ENCODE measurements around the gene STMP1. TPM values are rescaled to one million over a fixed set of nuclear protein-coding genes. Genes with fewer than 3 reads are reported as not detected.

STMP1 gene
- total RNA-seq, 2 donors from 2014 or later = 11.9 to 13.4 TPM

DNA sequence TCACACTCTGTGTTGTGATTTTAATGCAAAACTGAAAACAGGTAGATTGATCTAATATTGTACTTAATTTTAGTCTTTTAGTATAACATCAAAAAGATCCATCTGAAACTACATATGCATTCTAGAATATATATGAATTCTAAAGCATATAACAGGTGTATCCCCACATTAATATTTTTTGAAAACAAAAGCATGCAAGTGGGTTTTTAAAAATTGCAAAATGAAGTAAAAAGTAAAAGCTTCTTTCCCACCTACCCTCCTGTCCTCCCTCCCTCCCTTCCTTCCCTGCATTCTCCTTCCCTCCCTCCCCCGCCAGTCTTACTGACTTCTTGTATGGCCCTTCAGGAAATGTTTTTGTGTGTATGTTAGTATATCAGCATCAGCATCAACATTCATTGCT, 14.6 kb upstream of the STMP1 start:
- TF ChIP-seq, protein P1, sequence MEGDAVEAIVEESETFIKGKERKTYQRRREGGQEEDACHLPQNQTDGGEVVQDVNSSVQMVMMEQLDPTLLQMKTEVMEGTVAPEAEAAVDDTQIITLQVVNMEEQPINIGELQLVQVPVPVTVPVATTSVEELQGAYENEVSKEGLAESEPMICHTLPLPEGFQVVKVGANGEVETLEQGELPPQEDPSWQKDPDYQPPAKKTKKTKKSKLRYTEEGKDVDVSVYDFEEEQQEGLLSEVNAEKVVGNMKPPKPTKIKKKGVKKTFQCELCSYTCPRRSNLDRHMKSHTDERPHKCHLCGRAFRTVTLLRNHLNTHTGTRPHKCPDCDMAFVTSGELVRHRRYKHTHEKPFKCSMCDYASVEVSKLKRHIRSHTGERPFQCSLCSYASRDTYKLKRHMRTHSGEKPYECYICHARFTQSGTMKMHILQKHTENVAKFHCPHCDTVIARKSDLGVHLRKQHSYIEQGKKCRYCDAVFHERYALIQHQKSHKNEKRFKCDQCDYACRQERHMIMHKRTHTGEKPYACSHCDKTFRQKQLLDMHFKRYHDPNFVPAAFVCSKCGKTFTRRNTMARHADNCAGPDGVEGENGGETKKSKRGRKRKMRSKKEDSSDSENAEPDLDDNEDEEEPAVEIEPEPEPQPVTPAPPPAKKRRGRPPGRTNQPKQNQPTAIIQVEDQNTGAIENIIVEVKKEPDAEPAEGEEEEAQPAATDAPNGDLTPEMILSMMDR (IDR thresholded peaks at IDR 0.05) = no peak
- Histone ChIP-seq H3K27me3 (no peaks in the 10 kb centered on the region), H3K27ac (no peak overlapping the region), H3K4me1 (no peaks in the 10 kb centered on the region), H3K36me3 (peaks cover 29% of the 10 kb centered on the region), H3K4me3 (no peak overlapping the region), H3K9me3 (no peaks in the 10 kb centered on the region)
- no peak for DNase-seq (ENCODE audit: low spot score)

DNA sequence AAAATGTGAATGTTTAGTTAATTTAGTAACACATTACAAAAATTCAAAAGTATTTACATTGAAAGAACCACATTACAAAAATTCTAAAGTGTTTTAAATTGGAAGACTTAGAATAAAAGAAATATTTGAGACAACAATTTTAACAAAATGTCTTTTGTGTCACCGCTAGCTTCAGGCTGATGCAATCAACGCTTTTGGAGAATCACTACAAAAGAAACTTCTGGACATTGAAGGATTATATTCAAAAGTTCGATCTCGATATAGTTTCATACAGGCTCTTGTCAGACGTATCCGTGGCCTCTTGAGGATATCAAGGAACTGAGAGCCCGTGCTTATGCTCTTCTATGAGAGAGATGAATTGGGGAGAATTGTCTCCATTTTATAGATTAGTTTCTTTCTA, 14.1 kb upstream of the STMP1 start:
- DNase-seq (ENCODE audit: low spot score) = no peak
- Histone ChIP-seq H3K27ac (no peak overlapping the region), H3K27me3 (no peaks in the 10 kb centered on the region), H3K4me1 (no peaks in the 10 kb centered on the region), H3K36me3 (peaks cover 25% of the 10 kb centered on the region), H3K4me3 (no peak overlapping the region), H3K9me3 (no peaks in the 10 kb centered on the region)
- TF ChIP-seq, protein P1 (IDR thresholded peaks at IDR 0.05) = no peak

DNA sequence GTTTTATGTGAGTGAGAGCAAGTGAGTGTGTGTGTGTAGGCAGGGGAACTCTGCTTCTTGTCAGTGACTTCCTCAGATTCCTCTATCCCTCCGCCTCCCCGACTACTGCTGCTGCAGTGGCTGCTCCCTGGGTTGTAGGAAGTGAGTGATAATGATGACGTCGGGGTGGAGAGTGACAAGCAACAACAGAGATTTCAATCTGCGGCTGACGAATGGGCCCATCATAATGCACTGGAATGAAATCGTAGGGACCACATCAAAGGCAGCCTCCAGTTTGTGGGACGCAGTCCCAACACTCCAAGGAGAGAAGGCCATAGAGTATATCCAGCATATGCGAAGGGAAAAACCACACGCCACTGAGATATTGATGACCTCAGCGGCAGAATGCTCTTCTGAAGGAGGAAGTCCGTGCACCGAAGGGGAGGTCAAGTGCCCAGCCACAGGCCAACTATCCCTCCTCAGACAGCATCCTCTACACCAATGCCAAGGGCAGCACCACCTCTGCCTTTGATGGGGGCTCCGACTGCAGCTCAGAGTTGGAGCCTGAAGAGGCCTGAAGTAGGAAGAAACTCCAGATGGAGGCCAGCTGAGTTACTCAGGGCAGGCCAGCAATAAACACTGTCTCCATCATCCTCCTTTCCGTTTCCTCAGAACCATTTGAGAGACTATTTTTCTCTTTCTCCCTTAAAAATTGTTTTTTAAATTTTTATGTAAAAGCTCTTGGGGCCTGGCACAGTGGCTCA, 11.3 kb upstream of the STMP1 start:
- Histone ChIP-seq H3K27ac (no peak overlapping the region), H3K4me1 (no peaks in the 10 kb centered on the region), H3K9me3 (no peaks in the 10 kb centered on the region), H3K27me3 (no peaks in the 10 kb centered on the region), H3K4me3 (no peak overlapping the region), H3K36me3 (peaks cover 9% of the 10 kb centered on the region)
- DNase-seq (ENCODE audit: low spot score) = no peak
- TF ChIP-seq, protein P1 (IDR thresholded peaks at IDR 0.05) = no peak

DNA sequence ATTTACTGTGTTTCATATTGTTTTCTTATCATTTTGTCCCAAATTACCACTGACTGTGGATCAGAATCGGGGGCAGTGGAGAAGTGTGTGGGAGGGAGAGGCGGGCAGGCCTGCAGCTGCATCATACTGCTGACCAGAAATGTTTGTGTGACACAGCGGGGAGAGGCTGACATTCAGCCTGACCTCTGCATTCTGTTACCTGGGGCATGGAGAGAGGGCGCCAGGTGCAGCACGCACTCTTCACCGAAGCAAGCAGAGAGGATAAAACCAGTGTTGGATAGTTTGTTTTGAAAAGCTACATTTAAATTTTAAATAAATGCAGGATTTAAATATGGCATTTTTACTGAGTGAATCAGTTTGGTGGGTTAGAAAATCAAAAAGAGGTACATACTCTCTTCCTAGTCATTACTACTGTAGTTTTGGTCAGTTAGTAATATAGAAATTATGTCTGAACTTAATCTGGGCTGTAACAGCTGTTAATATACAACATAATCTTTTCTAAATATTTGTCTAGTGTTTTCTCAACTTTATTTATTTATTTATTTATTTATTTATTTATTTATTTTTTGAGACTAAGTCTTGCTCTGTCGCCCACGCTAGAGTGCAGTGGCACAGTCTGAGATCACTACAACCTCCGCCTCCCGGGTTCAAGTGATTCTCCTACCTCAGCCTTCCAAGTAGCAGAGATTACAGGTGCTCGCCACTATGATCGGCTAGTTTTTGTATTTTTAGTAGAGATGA, 8.8 kb upstream of the STMP1 start:
- Histone ChIP-seq H3K27me3 (no peaks in the 10 kb centered on the region), H3K4me1 (no peaks in the 10 kb centered on the region), H3K36me3 (no peaks in the 10 kb centered on the region), H3K4me3 (no peak overlapping the region), H3K27ac (no peak overlapping the region), H3K9me3 (no peaks in the 10 kb centered on the region)
- TF ChIP-seq, protein P1 (IDR thresholded peaks at IDR 0.05) = no peak
- DNase-seq (ENCODE audit: low spot score) = no peak

DNA sequence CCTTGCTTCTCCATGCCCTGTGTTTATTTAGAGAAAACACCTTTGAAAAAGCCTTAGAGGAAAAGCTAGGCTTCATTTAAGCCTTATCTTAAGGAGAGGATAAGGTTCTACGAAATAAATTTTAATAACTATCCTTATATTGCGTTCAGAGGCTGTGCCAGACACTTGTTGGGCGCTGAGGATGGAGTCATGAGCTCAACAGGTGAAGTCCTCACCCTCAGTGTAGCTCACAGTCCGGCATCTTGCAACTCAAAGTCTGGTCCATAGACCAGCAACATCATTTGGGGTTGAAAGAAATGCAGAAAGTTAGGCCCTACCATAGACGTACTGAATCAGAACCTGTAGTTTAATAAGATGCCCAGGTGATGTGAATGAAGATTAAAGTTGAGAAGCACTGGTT, 3.8 kb upstream of the STMP1 start:
- Histone ChIP-seq H3K4me3 (no peak overlapping the region), H3K9me3 (no peaks in the 10 kb centered on the region), H3K4me1 (peaks cover 0 to 10% of the 10 kb centered on the region in 2 donors), H3K27ac (no peak overlapping the region), H3K36me3 (no peaks in the 10 kb centered on the region), H3K27me3 (no peaks in the 10 kb centered on the region)
- TF ChIP-seq, protein P1 (IDR thresholded peaks at IDR 0.05) = no peak
- DNase-seq (ENCODE audit: low spot score) = no peak
